WI38 (cell line): ENCODE measurements around the gene MRPS18C.
"Not testable (repeated sequence)": the region's sequence is repeated elsewhere in the genome, so short reads cannot be mapped to it uniquely, and the experiment has no call there.

Experiments used
- H3K4me3 ChIP-seq: 2 replicates; pipeline ENCODE4 v1.5.1; 2011; ENCODE audit warnings: low read depth, mild to moderate bottlenecking, control low read depth, low read length
- CTCF ChIP-seq: IDR thresholded peaks from 2 replicates; pipeline ENCODE4 v1.5.1; 2012; ENCODE audit warnings: low read depth, mild to moderate bottlenecking, control low read depth, low read length

Gene MRPS18C

DNA sequence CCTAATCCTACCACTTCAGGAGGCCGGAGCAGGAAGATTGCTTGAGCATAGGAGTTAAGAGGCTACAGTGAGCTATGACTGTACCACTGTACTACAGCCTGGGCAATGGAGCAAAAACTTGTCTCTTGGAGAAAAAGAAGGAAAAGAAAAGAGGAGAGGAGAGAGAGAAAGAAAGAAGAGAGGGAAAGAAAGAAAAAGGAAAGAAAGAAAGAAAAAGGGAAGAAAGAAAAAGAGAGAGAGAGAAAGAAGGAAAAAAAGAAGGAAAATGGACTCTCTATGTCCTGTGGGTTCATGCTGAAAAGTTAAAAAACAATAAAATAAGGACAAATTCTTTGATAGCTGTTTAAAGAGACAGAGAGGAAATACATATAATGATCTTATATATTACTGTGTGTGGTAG lies 42.3 kb downstream of the MRPS18C start:
- no peak for TF ChIP-seq CTCF

GRCh38 chr4:83501671-83502070 lies 45.8 kb downstream of the MRPS18C start:
- H3K4me3 ChIP-seq: not testable (repeated sequence)

More for the DNA sequence above, 42.3 kb downstream of the MRPS18C start:
- H3K4me3 ChIP-seq: no peak overlapping the region

DNA sequence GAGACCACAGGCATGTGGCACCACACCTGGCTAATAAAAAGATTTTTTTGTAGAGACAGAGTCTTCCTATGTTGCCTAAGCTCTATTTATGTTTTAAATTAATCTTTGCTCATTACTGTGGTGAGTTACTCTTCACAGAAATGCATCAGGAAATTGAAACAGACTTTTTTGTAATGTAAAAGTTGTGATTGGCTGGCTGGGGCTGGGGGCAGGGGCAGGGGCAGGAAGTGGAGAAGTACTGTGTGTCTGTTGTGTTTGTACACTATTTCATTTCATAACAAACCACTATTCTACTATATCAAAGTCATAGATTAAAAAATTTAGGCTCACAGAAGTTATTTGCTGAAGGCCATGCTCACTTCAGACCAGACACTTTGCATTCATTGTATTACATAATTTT lies 48.1 kb downstream of the MRPS18C start:
- TF ChIP-seq CTCF: no peak
- H3K4me3 ChIP-seq: no peak overlapping the region

- no peak for TF ChIP-seq CTCF
- no peak overlapping the region for H3K4me3 ChIP-seq
Observed at GRCh38 chr4:83504503-83504902, 48.6 kb downstream of the MRPS18C start.

DNA sequence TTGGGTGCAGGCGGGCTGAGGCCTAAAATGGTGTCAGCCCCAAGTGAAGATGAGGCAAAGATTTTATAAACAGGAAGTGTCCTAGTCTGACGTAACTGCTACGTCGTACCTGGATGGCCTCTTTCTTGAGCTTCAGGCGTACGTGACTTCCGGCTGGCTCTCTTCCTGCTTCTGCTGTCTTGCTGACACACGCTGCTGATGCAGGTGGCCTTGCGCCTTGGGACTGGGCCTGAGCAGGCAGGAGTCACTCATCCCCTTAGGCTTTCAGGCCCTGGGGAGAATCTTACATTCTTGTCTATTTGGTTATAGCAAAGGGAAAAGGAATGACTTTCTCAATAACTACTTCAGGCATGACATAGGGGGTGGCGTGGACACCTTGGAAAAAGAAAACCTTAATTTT lies 49.1 kb downstream of the MRPS18C start:
- no peak for TF ChIP-seq CTCF
- H3K4me3 ChIP-seq: no peak overlapping the region

DNA sequence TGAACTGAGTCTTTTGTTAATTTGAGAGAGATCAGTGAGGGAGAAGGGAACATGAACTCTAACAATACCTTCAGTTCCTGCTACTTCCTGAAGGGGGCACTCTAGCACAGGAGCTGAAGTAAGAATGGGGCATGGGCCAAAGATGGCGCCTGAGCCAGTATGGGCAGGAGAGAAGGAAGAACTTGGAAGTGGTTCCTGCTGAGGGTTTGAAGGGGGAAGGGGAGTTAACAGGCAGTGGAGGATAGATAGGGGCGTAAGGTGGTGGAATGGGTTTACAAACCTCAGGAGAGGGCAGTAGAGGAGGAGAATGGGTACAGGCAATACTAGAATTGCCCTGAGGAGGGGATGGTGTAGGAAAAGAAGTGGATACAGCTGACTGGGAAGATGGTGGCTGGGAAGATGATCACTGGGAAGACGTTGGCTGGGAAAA lies 53.3 kb downstream of the MRPS18C start:
- H3K4me3 ChIP-seq: not testable (repeated sequence)
- TF ChIP-seq CTCF: peak; percentile 72

GRCh38 chr4:83510442-83510841 lies 54.6 kb downstream of the MRPS18C start:
- no peak overlapping the region for H3K4me3 ChIP-seq
- TF ChIP-seq CTCF: no peak
